Neural progenitor cell (in vitro differentiated cells): ENCODE measurements around the gene ARL3.

Source experiments
- CTCF ChIP-seq: fragments of 200-600 bp; sonication (generic); IDR thresholded peaks from 2 replicates; pipeline ENCODE4 v1.5.1; 2017; ENCODE audit warnings: antibody characterized with exemption, mild to moderate bottlenecking
- EZH2 ChIP-seq: fragments of 200-600 bp; sonication (generic); IDR thresholded peaks from 2 replicates; pipeline ENCODE4 v1.6.1; 2017; ENCODE audit warnings: antibody characterized with exemption, mild to moderate bottlenecking, moderate library complexity

- TF ChIP-seq CTCF (no peak), EZH2 (no peak)
Observed at GRCh38 chr10:102735065-102735562, 20.9 kb upstream of the ARL3 start.
